B cell (primary cell): ENCODE measurements around the gene GALM.

ENCODE experiments used
- CTCF ChIP-seq: fragments of 200-600 bp; IDR thresholded peaks from one replicate; pipeline ENCODE4 v1.8.0; 2022; ENCODE audit warnings: antibody characterized with exemption, mild to moderate bottlenecking
- EZH2 ChIP-seq: IDR thresholded peaks from 2 replicates; pipeline ENCODE4 v1.6.1; 2012; ENCODE audit warnings: borderline replicate concordance, low read depth, mild to moderate bottlenecking, moderate library complexity, low read length; ENCODE audit not compliant: insufficient read depth, poor library complexity, severe bottlenecking

GRCh38 chr2:38776531-38776930 is 110.6 kb downstream of the GALM start:
- TF ChIP-seq CTCF (no peak), EZH2 (no peak)
